Psoas muscle (tissue), 8 donors: ENCODE data around the gene SLC14A1. TPM values are rescaled to one million over a fixed set of nuclear protein-coding genes. Genes with fewer than 3 reads are reported as not detected.

ENCODE experiments used
- ATAC-seq, 4 donors: fragments of 200-7000 bp; cut with Tn5 transposase; one replicate each; pipeline ENCODE4 v1.9.1; 2020; ENCODE audit warnings: moderate library complexity in 3 of 4, mild to moderate bottlenecking in 2 of 4
- DNase-seq, 2 donors: peaks; one replicate each; pipeline ENCODE4 v3.0.0-alpha.2; 2020
- H3K27ac ChIP-seq: fragments of 200-600 bp; one replicate; pipeline ENCODE4 v1.8.0; 2022
- H3K27me3 ChIP-seq, 3 donors: fragments of 200-600 bp in 1 of 3; one replicate each; pipeline versions ENCODE4 v1.6.1 to v1.8.0; 2013 to 2022; ENCODE audit warnings: low read length in 2 of 3, mild to moderate bottlenecking in 2 of 3, moderate library complexity in 1 of 3; ENCODE audit not compliant: insufficient read depth in 3 of 3
- H3K36me3 ChIP-seq, 2 donors: fragments of 200-600 bp in 1 of 2; one replicate each; pipeline versions ENCODE4 v1.6.1 to v1.8.0; 2013 to 2022; ENCODE audit warnings: low read depth in 1 of 2, mild to moderate bottlenecking in 1 of 2, moderate library complexity in 1 of 2; ENCODE audit not compliant: insufficient read depth in 1 of 2
- H3K4me1 ChIP-seq: fragments of 200-600 bp; one replicate; pipeline ENCODE4 v1.8.0; 2022
- H3K4me3 ChIP-seq: fragments of 200-600 bp; one replicate; pipeline ENCODE4 v1.8.0; 2022; ENCODE audit warnings: mild to moderate bottlenecking
- H3K9me3 ChIP-seq: fragments of 200-600 bp; one replicate; pipeline ENCODE4 v1.8.0; 2022
- WGBS, 3 donors: extraction: QIAGEN DNeasy Blood & Tissue Kit; methylation state at CpG; one replicate each; pipeline versions ENCODE4 v1.1.6 to v1.1.7; 2013; 5-methylcytosine and 5-hydroxymethylcytosine counted together
- intact Hi-C, 2 donors: fragments of 100-400 bp; cut with DNase I; formaldehyde crosslinking; loops; one replicate each; pipeline versions ENCODE4 v1.11.0 to v1.14.2; 2022
- polyA plus RNA-seq, 3 donors: library from polyadenylated mRNA; stranded (reverse); fragments of 200-250 nt; gene quantifications; one replicate each; pipeline ENCODE4 v1.2.3, GENCODE V29; 2013
- total RNA-seq, 4 donors: library from RNA; stranded (reverse); fragmentation: NEBNext Ultra II Directional in 2 of 4; extraction: Animal tissue kit (Norgen Biotek cat#: 25700) in 2 of 4; gene quantifications; one replicate each; pipeline versions ENCODE4 v1.2.1 to v1.2.4, GENCODE V29; 2021 to 2023
- TF ChIP-seq, protein P1 (sequence below): fragments of 200-600 bp; IDR thresholded peaks from one replicate; pipeline ENCODE4 v1.8.0; 2022; ENCODE audit warnings: antibody characterized with exemption
- donor health status: healthy with polysubstance abuse.
- donor health status: DM: no; HTN: no; CAD: no; lungs with moderate emphysema.
- donor health status: Bipolar disorder and iron deficiency.
- donor health status: healthy.
- donor health status: DM: yes; HTN: yes; CAD: no.
- donor health status: DM: no; HTN: no; CAD: no.
- donor health status: DM: no; HTN: no; CAD: no.
- donor health status: DM: yes; HTN: yes; CAD: no.

Gene SLC14A1
- total and polyA plus RNA-seq, 7 donors: 1.3 to 10.9 (median 4.8) TPM

DNA sequence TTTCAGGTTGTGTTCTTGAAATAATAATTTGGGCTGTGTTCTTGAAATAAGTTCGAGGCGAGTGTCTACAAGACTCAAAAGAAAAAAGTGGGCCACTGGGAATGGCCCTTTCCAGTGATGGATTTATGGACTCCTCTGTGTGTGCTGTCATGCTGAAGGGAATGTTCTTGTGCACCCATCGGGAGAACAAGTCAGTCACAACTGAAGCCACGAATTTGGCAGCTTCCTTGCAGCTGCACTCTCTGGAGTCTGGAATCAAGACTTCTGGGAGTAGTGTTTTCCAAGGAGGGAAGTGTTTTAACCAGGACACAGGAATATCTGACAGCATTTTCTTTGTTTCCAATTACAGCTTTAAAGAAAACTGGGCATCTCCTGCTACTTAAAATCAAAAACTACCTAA, 620 bp downstream of the SLC14A1 start:
- Histone ChIP-seq H3K4me1 (no peaks in the 10 kb centered on the region), H3K27ac (no peak overlapping the region), H3K4me3 (no peak overlapping the region), H3K36me3 (no peaks in the 10 kb centered on the region), H3K9me3 (no peaks in the 10 kb centered on the region), H3K27me3 (peaks cover 0 to 4% (median 4%) of the 10 kb centered on the region in 3 donors)
- intact Hi-C loops: no loop called here
- 46 to 55% (median 52%) methylated on average over 4 of the region's 4 CpGs for WGBS, 3 donors
- DNase-seq: no peak
- no peak for ATAC-seq
- TF ChIP-seq, protein P1, sequence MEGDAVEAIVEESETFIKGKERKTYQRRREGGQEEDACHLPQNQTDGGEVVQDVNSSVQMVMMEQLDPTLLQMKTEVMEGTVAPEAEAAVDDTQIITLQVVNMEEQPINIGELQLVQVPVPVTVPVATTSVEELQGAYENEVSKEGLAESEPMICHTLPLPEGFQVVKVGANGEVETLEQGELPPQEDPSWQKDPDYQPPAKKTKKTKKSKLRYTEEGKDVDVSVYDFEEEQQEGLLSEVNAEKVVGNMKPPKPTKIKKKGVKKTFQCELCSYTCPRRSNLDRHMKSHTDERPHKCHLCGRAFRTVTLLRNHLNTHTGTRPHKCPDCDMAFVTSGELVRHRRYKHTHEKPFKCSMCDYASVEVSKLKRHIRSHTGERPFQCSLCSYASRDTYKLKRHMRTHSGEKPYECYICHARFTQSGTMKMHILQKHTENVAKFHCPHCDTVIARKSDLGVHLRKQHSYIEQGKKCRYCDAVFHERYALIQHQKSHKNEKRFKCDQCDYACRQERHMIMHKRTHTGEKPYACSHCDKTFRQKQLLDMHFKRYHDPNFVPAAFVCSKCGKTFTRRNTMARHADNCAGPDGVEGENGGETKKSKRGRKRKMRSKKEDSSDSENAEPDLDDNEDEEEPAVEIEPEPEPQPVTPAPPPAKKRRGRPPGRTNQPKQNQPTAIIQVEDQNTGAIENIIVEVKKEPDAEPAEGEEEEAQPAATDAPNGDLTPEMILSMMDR: no peak

DNA sequence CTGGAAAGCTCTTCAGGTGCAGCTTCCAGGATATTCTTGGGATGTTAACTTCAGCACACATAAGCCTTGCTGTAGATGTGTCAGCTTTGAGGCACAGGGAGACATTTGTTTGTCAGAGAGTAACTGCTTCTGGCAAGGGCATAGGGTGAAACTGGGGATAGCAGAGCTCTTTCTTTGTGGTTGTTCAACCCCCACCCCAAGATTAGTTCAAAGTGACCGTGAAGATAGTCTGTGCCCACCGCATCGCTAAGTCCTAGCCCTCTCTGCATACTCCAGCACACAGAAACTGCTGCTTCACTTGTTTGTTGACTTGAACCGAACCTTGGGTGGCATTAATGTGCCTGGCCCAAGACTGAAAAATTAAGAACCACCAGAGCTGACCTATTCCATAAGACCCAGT, 1.4 kb downstream of the SLC14A1 start:
- WGBS, 3 donors: 83 to 89% (median 85%) methylated on average over 4 of the region's 4 CpGs

DNA sequence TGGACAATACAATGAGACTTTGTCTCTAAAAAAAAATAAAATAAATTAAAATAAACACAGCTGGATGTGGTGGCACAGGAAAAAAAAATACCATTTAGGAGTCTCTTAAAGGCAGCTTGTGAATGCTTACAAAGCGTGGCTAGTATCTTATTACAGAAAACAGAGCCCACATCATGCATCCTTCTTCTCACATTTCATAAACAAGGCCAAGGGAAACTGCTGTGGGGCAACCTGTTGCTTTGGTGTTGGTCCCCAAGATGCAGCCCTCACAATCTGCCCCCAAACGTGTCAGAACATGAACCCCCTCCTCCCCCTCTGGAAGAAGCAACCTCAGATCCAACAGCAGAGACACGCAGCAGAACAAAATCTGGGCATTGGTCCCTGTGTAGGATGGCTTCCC, 2.6 kb downstream of the SLC14A1 start:
- H3K27ac ChIP-seq: no peak overlapping the region
- H3K27me3 ChIP-seq: peaks cover 0 to 4% (median 3%) of the 10 kb centered on the region in 3 donors
- no peaks in the 10 kb centered on the region for H3K36me3 ChIP-seq
- intact Hi-C loops: no loop called here
- DNase-seq (no peak), ATAC-seq (no peak)
- H3K4me1 ChIP-seq: no peaks in the 10 kb centered on the region
- WGBS, 3 donors: 41 to 48% (median 47%) methylated on average over 3 of the region's 3 CpGs
- H3K9me3 ChIP-seq: no peaks in the 10 kb centered on the region
- TF ChIP-seq, protein P1: no peak
- no peak overlapping the region for H3K4me3 ChIP-seq

More for the DNA sequence above, 1.4 kb downstream of the SLC14A1 start:
- H3K36me3 ChIP-seq: no peaks in the 10 kb centered on the region
- intact Hi-C loops: no loop called here
- no peak overlapping the region for H3K4me3 ChIP-seq
- ATAC-seq: no peak
- H3K4me1 ChIP-seq: no peaks in the 10 kb centered on the region
- no peak for DNase-seq
- H3K27ac ChIP-seq: no peak overlapping the region
- peaks cover 0 to 4% (median 4%) of the 10 kb centered on the region in 3 donors for H3K27me3 ChIP-seq
- TF ChIP-seq, protein P1: no peak
- H3K9me3 ChIP-seq: no peaks in the 10 kb centered on the region

DNA sequence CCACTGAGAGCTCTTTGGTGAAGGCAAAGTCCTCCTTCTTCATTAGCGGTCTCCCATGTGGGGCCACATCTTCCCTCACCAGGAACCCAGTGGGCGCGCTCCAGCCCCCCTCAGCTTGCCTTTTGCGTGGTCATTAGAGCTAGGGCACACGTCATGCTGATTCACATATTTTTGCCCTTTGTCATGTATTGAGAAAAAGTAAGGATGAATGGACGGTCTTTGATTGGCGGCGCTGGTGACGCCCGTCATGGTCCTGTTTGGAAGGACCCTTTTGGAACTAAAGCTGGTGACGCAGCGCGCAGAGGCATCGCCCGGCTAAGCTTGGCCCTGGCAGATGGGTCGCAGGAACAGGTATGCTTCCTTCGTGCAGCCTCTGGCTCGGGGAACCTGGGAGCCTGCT, 3.1 kb downstream of the SLC14A1 start:
- no peaks in the 10 kb centered on the region for H3K36me3 ChIP-seq
- ATAC-seq (no peak), DNase-seq (no peak)
- H3K4me1 ChIP-seq: no peaks in the 10 kb centered on the region
- 85 to 88% (median 86%) methylated on average over 18 of the region's 18 CpGs for WGBS, 3 donors
- H3K4me3 ChIP-seq: no peak overlapping the region
- TF ChIP-seq, protein P1: no peak
- peaks cover 0 to 4% (median 0%) of the 10 kb centered on the region in 3 donors for H3K27me3 ChIP-seq
- intact Hi-C loops: no loop called here
- no peak overlapping the region for H3K27ac ChIP-seq
- H3K9me3 ChIP-seq: no peaks in the 10 kb centered on the region

DNA sequence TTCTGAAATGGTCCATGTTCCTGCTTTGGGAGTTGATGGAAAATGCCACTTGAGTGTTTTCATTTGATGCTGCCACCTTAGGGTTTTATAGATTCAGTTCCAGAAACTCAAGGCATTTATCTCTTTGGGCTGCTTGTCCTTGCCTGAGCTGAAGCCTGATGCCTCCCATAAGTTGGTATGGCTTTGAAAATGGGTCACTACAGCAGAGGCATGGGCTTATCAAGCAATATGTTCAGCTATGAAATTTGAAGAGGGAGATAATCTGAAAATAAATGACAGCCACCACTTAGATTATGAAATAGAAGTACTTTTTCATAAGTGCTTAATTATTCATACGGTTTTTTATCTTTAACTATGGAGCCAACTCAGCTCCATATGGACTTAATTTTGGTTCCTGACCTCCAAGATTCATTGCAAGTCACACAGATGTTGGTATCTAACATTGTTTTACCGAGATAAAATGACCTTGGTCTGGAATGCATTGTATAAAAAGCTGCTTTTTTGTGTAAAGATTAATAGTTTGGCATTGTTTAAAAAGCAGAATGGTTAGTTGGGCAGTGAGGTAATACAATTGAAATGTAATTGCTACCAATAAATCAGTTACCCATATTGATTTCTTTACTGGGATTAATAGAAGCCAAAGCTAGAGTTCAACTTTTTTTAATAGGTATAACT, 4.5 kb downstream of the SLC14A1 start:
- Histone ChIP-seq H3K4me1 (no peaks in the 10 kb centered on the region), H3K4me3 (no peak overlapping the region), H3K27ac (no peak overlapping the region), H3K9me3 (no peaks in the 10 kb centered on the region), H3K36me3 (no peaks in the 10 kb centered on the region), H3K27me3 (peaks cover 0 to 4% (median 0%) of the 10 kb centered on the region in 3 donors)
- intact Hi-C loops: no loop called here
- ATAC-seq (no peak), DNase-seq (no peak)
- TF ChIP-seq, protein P1: no peak
- 55 to 63% (median 59%) methylated on average over 2 of the region's 2 CpGs for WGBS, 3 donors
